GM19452 (cell line): ENCODE results near the gene MLLT1.
"Not testable (repeated sequence)": the region's sequence is repeated elsewhere in the genome, so short reads cannot be mapped to it uniquely, and the experiment has no call there.

Experiments used
- ATAC-seq: cut with Tn5 transposase; IDR thresholded peaks from one replicate; pipeline ENCODE4 v1.9.1; 2021; ENCODE audit not compliant: unreplicated experiment

MLLT1 gene

DNA sequence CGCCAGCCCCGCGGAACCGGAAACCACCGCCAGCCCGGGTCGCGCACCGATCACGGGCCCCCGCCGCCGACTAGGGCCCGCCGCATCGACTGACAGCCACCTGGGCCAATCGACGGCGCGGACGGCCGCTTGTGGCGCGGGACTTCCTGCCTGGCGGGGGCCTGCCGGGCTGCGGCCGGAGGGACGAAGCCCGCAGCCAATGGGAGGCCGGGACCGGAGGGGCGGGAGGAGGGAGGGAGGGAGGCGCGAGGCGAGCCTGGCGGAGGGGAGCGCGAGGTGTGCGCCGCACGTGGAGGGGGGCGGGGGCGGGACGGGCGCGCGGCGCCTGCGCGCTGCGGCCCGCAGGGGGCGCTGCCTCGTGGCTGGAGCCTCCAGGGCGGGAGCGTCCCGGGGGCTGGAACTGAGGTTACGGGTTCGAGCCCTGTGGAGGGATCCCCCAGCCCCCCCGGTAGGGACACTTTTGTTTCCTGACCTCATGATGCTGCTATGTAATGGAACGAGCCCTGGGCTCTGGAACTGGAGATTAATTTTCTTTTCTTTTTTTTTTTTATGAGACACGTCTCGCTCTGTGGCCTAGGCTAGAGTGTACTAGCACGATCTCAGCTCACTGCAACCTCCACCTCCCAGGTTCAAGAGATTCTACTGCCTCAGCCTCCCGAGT is at the start of gene MLLT1:
Gene MLLT1, minus strand, starts transcription at position 45 of the 661 bp plus-strand sequence. CDS start 191 bp downstream, outside the sequence.
- ATAC-seq, result peak; percentile 93

DNA sequence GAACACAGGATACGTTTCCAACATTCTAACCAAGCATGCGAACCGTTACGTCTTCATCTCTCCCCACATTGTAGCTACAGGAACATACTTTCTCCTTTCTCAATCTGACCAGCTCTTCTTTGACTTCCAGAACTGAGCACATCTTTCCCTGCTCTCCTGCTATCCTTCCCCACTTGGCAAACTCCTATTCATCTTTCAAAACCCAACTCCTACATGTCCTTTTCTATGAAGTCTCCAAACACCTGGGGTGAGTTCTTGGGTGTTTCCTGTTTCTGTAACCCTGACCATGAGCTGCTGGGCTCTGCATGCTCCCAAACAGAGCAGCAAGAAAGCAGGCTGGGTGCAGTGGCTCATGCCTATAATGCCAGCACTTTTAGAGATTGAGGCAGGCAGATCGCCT is 47.0 kb upstream of the MLLT1 start:
- ATAC-seq, result no peak

DNA sequence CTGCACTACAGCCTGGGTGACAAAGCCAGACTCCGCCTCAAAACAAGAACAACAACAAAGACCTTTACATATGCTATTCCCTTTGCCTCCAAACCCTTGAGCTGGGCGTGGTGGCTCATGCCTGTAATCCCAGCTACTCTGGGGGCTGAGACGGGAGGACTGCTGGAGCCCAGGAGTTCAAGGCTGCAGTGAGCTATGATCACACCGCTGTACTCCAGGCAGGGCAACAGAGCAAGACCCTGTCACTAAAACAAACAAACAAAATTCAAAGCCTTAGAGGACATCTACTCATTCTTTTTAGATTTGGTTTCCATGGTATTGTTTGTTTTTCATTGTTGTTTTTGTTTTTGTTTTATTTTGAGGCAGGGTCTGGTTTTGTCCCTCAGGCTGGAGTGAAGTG is 45.8 kb upstream of the MLLT1 start:
- ATAC-seq, result no peak

DNA sequence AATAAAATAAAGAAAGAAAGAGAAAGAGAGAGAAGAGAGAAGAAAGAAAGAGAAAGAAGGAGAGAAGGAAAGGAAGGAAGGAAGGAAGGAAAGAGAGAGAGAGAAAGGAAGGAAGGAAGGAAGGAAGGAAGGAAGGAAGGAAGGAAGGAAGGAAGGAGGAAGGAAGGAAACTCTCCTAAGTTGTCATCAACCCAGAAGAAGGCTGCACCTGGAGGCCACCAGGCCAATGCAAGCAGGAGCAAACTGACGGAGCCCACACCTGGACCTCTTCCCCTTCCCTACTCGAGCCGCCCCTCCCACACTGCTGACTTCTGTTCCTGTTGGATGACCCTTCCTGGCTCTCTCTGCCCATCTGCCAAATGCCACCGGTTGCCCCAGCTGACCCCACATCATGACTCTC is 45.0 kb upstream of the MLLT1 start:
- no peak for ATAC-seq

GRCh38 chr19:6322284-6322683 is 42.5 kb upstream of the MLLT1 start:
- no peak for ATAC-seq

DNA sequence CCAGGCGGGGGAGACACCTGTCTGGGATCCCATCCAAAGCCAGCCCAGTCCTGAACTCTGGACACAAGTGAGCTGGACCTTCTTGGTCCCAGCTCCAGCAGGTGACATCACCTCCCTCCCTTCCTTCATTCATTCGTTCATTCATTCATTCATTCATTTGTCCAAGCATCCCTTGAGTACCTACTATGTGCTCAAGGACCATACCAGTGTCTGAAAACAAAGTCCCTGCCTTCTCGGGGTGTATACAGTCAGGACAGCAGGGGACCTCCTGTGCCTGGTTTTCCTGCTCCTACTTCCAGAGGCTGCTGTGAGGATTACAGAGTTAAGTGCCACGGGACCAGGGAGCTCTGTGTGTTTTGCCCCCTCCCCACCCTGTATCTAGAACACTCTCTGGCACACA is 39.6 kb upstream of the MLLT1 start:
- ATAC-seq, result no peak

- no peak for ATAC-seq
Measured at GRCh38 chr19:6318772-6319171, 39.0 kb upstream of the MLLT1 start.

GRCh38 chr19:6315646-6316045 is 35.9 kb upstream of the MLLT1 start:
- ATAC-seq, result not testable (repeated sequence)

- ATAC-seq, result no peak
Measured at GRCh38 chr19:6313398-6313969, 33.7 kb upstream of the MLLT1 start.

DNA sequence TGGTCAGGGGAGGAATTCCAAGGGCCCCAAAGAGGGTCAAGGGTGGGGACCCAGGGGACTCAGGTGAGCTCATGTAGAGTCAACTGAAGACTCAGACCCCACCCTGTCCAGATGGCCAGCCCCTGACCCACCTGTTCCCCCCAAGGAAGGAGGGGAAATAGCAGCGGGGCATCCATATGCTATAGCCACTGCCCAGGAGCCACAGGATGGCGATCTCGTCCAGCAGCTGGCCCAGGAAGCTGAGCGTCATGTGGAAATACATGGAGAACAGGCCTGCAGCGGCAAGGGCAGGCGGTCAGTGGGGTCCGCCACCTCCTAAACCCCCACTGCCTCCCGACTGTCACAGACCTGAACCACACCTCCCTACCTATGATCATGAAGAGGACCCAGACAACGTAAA is 32.2 kb upstream of the MLLT1 start:
- no peak for ATAC-seq

DNA sequence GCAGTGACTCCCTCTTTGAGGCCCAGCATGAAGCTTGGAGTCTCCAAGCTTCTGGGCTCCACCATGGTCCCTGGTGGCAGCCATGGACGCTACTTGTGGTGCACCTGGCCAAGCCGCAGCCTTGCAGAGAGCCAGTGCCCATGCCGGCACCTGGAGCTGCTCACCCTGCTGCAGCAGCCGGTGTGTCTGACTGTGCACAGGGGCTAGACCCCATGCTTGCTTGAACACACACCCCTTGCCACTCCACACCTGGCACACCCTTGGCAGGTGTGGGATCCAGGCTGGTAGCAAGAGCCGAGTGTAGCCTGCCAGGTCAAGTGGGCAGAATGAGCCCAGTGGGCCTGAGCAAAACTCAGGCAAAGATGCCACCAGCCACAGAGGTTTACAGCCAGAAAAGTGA is 18.6 kb upstream of the MLLT1 start:
- no peak for ATAC-seq

- no peak for ATAC-seq
Measured at GRCh38 chr19:6297202-6297601, 17.4 kb upstream of the MLLT1 start.

DNA sequence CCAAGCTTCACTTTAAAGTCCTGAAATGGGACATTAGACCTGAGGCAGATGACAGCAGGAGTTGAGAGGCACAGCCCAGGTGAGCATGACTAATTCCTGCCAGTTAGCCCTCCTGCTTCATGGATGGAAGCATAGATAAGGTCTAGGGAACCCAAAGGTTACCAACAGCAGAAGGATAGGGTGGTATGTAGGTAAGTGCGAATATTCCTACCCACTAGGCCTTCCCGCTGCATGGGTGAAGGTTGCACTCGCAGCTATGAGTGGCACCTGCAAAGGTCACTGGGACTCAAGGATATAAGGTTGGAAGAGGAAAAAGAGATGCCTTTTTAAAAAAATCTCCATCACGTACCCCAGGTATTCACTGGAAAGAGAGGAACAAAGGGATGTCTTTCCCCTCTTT is 12.2 kb upstream of the MLLT1 start:
- ATAC-seq, result no peak

DNA sequence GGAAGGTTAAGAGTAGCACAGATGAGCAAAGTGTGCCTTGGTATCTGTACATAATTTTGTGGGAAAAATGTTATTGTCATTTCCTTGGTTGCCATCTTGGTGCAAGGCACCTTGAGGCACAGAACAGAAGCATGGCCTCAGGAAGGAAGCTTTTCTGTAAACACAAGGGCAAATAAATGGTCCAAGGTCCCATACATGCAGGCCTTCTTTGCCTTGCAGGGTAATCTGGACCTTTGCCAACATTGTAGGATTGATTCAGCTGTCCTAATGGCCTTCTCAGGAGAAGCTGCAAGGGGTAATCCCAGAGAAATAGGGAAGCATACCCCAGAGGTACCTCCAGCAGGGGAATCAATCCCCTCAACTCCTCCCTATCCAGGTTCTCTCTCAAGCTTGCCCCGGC is 9.0 kb upstream of the MLLT1 start:
- no peak for ATAC-seq

GRCh38 chr19:6287269-6287885 is 7.6 kb upstream of the MLLT1 start:
- no peak for ATAC-seq

DNA sequence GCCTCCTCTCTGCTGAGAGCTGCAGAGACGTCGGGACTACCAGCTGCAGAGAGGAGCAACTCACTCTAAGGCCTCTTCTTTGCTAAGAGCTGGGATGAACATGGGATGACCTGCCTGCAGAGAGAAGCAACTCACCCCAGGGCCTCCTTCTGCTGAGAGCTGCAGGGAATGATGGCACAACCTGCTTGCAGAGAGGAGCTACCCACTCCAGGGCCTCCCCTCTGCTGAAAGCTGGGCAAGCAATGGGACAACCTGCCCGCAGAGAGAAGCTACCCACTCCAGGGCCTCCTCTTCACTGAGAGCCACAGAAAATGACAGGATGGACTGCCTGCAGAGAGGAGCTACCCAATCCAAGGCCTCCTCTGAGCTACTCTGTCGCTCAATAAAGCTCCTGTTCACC is 6.9 kb upstream of the MLLT1 start:
- no peak for ATAC-seq

- ATAC-seq, result not testable (repeated sequence)
Measured at GRCh38 chr19:6282393-6282792, 2.6 kb upstream of the MLLT1 start.

DNA sequence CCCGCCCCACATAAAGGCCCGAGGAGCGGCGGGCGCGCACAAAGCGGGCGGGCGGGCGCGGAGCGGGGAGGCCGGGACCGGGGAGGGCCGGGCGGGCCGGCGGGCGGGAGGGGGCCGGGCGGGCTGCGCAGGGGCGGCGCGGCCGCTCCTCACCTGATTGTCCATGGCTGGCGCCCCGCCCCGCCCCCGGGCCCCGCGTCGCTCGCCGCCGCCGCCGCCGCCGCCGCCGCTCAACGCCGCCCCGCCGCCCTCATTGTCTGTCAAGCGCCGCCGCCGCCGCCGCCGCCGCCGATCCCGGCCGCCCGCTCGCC is 200 bp downstream of the MLLT1 start:
- peak; percentile 23 for ATAC-seq

DNA sequence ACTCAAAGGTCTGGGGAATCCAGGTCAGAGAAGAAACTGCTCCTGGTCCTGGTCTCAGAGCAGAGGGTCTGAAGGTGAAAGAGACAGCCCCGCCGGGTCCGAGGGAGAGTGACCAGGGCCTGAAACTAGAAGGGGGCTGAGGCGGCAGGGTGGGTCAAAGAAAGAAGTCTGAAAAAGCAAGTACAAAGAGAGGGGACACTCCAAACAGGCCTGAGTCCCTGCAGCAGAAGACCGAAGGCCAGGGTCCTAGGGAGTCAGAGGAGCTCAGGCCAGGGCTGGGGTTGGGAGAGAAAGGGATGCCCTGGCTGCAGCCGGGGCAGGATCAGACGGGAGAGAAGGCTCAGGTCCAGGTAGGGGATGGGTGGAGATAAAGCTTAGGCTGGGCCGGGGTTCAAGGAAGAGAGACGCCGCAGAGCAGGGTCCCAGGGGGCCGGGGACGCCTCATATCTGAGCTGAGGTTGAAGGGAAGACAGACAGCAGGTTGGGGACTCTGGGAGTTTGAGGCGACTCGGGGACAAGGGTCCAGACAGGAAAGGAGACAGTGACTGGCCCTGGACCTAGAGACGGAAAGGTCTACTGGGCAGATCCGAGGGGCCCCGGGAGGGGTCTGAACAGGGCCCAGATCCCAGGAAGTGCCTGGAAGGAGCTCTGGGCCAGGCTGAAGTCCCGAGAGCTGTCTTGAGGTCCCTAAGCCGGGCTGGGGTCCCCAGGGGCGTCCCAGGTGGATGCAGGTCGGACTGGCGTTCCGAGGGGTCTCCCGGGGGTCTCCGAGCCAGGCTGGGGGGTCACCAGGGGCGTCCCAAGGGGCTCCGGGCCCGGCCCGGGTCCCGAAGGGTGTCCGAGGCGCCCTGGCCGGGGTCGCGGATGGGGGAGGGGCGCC is 795 bp downstream of the MLLT1 start:
- ATAC-seq, result no peak

- no peak for ATAC-seq
Measured at GRCh38 chr19:6278051-6278450, 1.7 kb downstream of the MLLT1 start.

DNA sequence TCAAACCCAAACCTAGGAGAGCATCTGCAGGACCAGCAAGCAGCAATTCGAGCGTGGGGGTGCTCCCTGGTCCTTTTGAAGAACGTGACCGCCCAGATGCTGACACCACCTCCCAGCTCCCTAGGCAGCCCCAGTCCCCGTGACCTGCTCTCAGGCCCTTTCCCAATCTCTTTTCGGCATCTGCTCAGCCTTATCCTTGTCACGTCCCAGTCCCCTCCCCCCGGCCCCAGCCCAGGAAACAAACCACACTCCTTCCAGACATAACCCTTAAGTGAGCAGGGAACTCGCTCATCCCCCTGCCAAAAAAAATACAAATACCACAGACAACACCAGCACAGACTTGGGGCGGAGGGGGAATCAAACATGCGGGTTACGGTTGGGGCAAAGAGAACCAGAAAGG is 3.3 kb downstream of the MLLT1 start:
- ATAC-seq, result no peak
